HG03520 (cell line): Measurements from ENCODE around the gene FBXO45.
"Not testable (repeated sequence)": the region's sequence is repeated elsewhere in the genome, so short reads cannot be mapped to it uniquely, and the experiment has no call there.

Experiments used
- ATAC-seq: cut with Tn5 transposase; IDR thresholded peaks from one replicate; pipeline ENCODE4 v1.9.1; 2021; ENCODE audit warnings: mild to moderate bottlenecking, moderate library complexity; ENCODE audit not compliant: unreplicated experiment

The FBXO45 gene

GRCh38 chr3:196615234-196615633 is 46.8 kb downstream of the FBXO45 start:
- ATAC-seq = not testable (repeated sequence)

- no peak for ATAC-seq
These were observed 48.8 kb downstream of the FBXO45 start for GRCh38 chr3:196617256-196617655.

GRCh38 chr3:196619223-196619622 is 50.8 kb downstream of the FBXO45 start:
- ATAC-seq = no peak

- ATAC-seq = not testable (repeated sequence)
These were observed 51.2 kb downstream of the FBXO45 start for GRCh38 chr3:196619627-196620026.

- ATAC-seq = peak; percentile 63
These were observed 51.7 kb downstream of the FBXO45 start for GRCh38 chr3:196620161-196620604.

GRCh38 chr3:196620684-196621083 is 52.2 kb downstream of the FBXO45 start:
- no peak for ATAC-seq

GRCh38 chr3:196621611-196622010 is 53.2 kb downstream of the FBXO45 start:
- no peak for ATAC-seq

GRCh38 chr3:196624067-196624790 is 55.8 kb downstream of the FBXO45 start:
- no peak for ATAC-seq

GRCh38 chr3:196624907-196625306 is 56.4 kb downstream of the FBXO45 start:
- no peak for ATAC-seq

GRCh38 chr3:196625331-196625730 is 56.9 kb downstream of the FBXO45 start:
- no peak for ATAC-seq

GRCh38 chr3:196627918-196628231 is 59.4 kb downstream of the FBXO45 start:
- ATAC-seq = no peak

- ATAC-seq = no peak
These were observed 60.8 kb downstream of the FBXO45 start for GRCh38 chr3:196629228-196629627.

GRCh38 chr3:196631682-196632045 is 63.2 kb downstream of the FBXO45 start:
- no peak for ATAC-seq

GRCh38 chr3:196632046-196632751 is 63.7 kb downstream of the FBXO45 start:
- ATAC-seq = peak; percentile 72

GRCh38 chr3:196633555-196634151 is 65.2 kb downstream of the FBXO45 start:
- no peak for ATAC-seq

- no peak for ATAC-seq
These were observed 65.8 kb downstream of the FBXO45 start for GRCh38 chr3:196634224-196634623.

GRCh38 chr3:196634829-196635228 is 66.4 kb downstream of the FBXO45 start:
- ATAC-seq = no peak

- ATAC-seq = no peak
These were observed 68.2 kb downstream of the FBXO45 start for GRCh38 chr3:196636369-196637349.

- ATAC-seq = not testable (repeated sequence)
These were observed 69.5 kb downstream of the FBXO45 start for GRCh38 chr3:196637941-196638340.
